PFSK-1 (cell line): ENCODE data around the gene GRID1.

Experiments used
- REST ChIP-seq, 2 experiments: IDR thresholded peaks; 2 replicates each; pipeline versions ENCODE4 v1.6.1 to v1.8.0; 2011 to 2012; ENCODE audit warnings: low read depth in 2 of 2, low read length in 2 of 2, control low read depth in 1 of 2, inconsistent platforms in 1 of 2, mild to moderate bottlenecking in 1 of 2, moderate library complexity in 1 of 2; ENCODE audit not compliant: insufficient read depth in 1 of 2
- SIN3A ChIP-seq: IDR thresholded peaks from 2 replicates; pipeline ENCODE4 v1.6.1; 2012; ENCODE audit warnings: mild to moderate bottlenecking, low read length, moderate library complexity, borderline replicate concordance; ENCODE audit not compliant: insufficient read depth
- TAF1 ChIP-seq: IDR thresholded peaks from 2 replicates; pipeline ENCODE4 v1.6.1; 2012; ENCODE audit warnings: low read length, control low read depth, borderline replicate concordance; ENCODE audit not compliant: insufficient read depth

- TF ChIP-seq TAF1 (no peak), REST (IDR thresholded peaks at IDR 0.05; ENCODE audit: insufficient read depth in 1 of 2, low read depth in 2 of 2, low read length in 2 of 2) (no peak), SIN3A (no peak)
These were observed 26.2 kb downstream of the GRID1 start for GRCh38 chr10:86340176-86340990.
